Spleen (tissue), 11 donors: Measurements from ENCODE around the gene ANXA5. TPM values are rescaled to one million over a fixed set of nuclear protein-coding genes. Genes with fewer than 3 reads are reported as not detected.
"Not testable (repeated sequence)": the region's sequence is repeated elsewhere in the genome, so short reads cannot be mapped to it uniquely, and the experiment has no call there.

Experiments used
- DNase-seq: peaks from one replicate; pipeline ENCODE4 v3.0.0-alpha.2; 2020
- H3K27ac ChIP-seq, 8 donors: fragments of 200-600 bp; sonication (generic) in 7 of 8; 1 replicate in 4 of 8; 2 replicates in 4 of 8; pipeline versions ENCODE4 v1.5.0 to v1.8.0; 2016 to 2021; ENCODE audit warnings: inconsistent platforms in 4 of 8, mild to moderate bottlenecking in 4 of 8, moderate library complexity in 1 of 8
- H3K27me3 ChIP-seq, 7 donors: fragments of 200-600 bp; sonication (generic) in 6 of 7; replicated peaks in 1 of 7; 1 replicate in 4 of 7; 2 replicates in 3 of 7; pipeline versions ENCODE4 v1.5.0 to v1.8.0; 2016 to 2021; ENCODE audit warnings: inconsistent platforms in 3 of 7, mild to moderate bottlenecking in 1 of 7
- H3K36me3 ChIP-seq, 6 donors: fragments of 200-600 bp; sonication (generic) in 5 of 6; 1 replicate in 4 of 6; 2 replicates in 2 of 6; pipeline versions ENCODE4 v1.5.0 to v1.8.0; 2016 to 2021; ENCODE audit warnings: inconsistent platforms in 2 of 6
- H3K4me1 ChIP-seq, 6 donors: fragments of 200-600 bp; sonication (generic) in 5 of 6; 1 replicate in 3 of 6; 2 replicates in 3 of 6; pipeline versions ENCODE4 v1.5.0 to v1.8.0; 2016 to 2021; ENCODE audit warnings: inconsistent platforms in 3 of 6
- H3K4me3 ChIP-seq, 8 donors: fragments of 200-600 bp; sonication (generic) in 7 of 8; 1 replicate in 4 of 8; 2 replicates in 4 of 8; pipeline versions ENCODE4 v1.5.0 to v1.8.0; 2016 to 2021; ENCODE audit warnings: inconsistent platforms in 4 of 8, mild to moderate bottlenecking in 4 of 8, moderate library complexity in 2 of 8
- H3K9me3 ChIP-seq, 8 donors: fragments of 200-600 bp; sonication (generic) in 7 of 8; 1 replicate in 4 of 8; 2 replicates in 4 of 8; pipeline versions ENCODE4 v1.5.0 to v1.8.0; 2016 to 2021; ENCODE audit warnings: inconsistent platforms in 4 of 8
- CTCF ChIP-seq, 11 experiments: fragments of 200-600 bp in 7 of 11; fragments of 450-650 bp in 4 of 11; sonication (generic) in 4 of 11; IDR thresholded peaks in 8 of 11; conservative IDR thresholded peaks in 3 of 11; 1 replicate in 7 of 11; 2 replicates in 4 of 11; pipeline versions ENCODE4 v1.4.0 to v1.8.0; 2016 to 2021; ENCODE audit warnings: antibody characterized with exemption in 11 of 11, inconsistent platforms in 4 of 11, mild to moderate bottlenecking in 1 of 11
- POLR2A ChIP-seq, 3 donors: fragments of 450-650 bp; IDR thresholded peaks; one replicate each; pipeline ENCODE4 v1.5.1; 2017; ENCODE audit warnings: antibody characterized with exemption in 3 of 3, mild to moderate bottlenecking in 1 of 3
- POLR2AphosphoS5 ChIP-seq, 3 donors: sonication (generic); formaldehyde crosslinking; IDR thresholded peaks; one replicate each; pipeline ENCODE4 v1.5.1; 2017; ENCODE audit warnings: antibody characterized with exemption in 3 of 3
- WGBS, 5 donors: extraction: QIAGEN DNeasy Blood & Tissue Kit in 3 of 5; methylation state at CpG; one replicate each; pipeline versions ENCODE4 v1.1.5 to v1.1.7; 2013 to 2018; 5-methylcytosine and 5-hydroxymethylcytosine counted together
- intact Hi-C: fragments of 100-400 bp; cut with DNase I; formaldehyde crosslinking; loops from one replicate; pipeline ENCODE4 v1.15.0; 2023; ENCODE audit warnings: low total_unique reads
- polyA plus RNA-seq, 3 donors: library from polyadenylated mRNA; stranded (reverse); fragments of 200-250 nt; gene quantifications; one replicate each; pipeline ENCODE4 v1.2.1, GENCODE V29; 2013
- total RNA-seq, 7 donors: library from RNA; depleted of rRNA in 3 of 7; stranded (reverse); fragments of >200 nt in 3 of 7; fragmentation: NEBNext Ultra II Directional in 4 of 7; extraction: Animal tissue kit (Norgen Biotek cat#: 25700) in 4 of 7; gene quantifications; one replicate each; pipeline versions ENCODE4 v1.1.0 to v1.2.1, GENCODE V29; 2016 to 2021
- donor health status: healthy with polysubstance abuse.
- donor health status: DM: no; HTN: no; CAD: no; lungs with moderate emphysema.
- donor health status: DM: no; HTN: no; CAD: no.
- donor health status: Bipolar disorder and iron deficiency.
- donor health status: healthy.
- donor health status: DM: no; HTN: no; CAD: no.
- donor health status: DM: yes; HTN: yes; CAD: no.

The ANXA5 gene
- total and polyA plus RNA-seq, 10 donors = 118 to 269 (median 218) TPM

GRCh38 chr4:121665371-121665770 lies 31.4 kb downstream of the ANXA5 start:
- H3K9me3 ChIP-seq = no peaks in the 10 kb centered on the region
- no peaks in the 10 kb centered on the region for H3K4me1 ChIP-seq
- intact Hi-C loops = no loop called here
- WGBS, 5 donors = 45 to 85% (median 56%) methylated on average over 2 to 3 of the region's 3 CpGs
- no peaks in the 10 kb centered on the region for H3K27me3 ChIP-seq
- peaks cover 0 to 84% (median 37%) of the 10 kb centered on the region in 6 donors for H3K36me3 ChIP-seq
- TF ChIP-seq CTCF (IDR thresholded peaks at IDR 0.05 in 8 of 11, conservative IDR thresholded peaks at IDR 0.05 in 3 of 11) = no peak
- no peak overlapping the region for H3K27ac ChIP-seq
- H3K4me3 ChIP-seq = no peak overlapping the region
- DNase-seq = no peak

GRCh38 chr4:121662225-121662624 lies 34.6 kb downstream of the ANXA5 start:
- no peak for TF ChIP-seq POLR2AphosphoS5 (IDR thresholded peaks at IDR 0.05)
- TF ChIP-seq CTCF (IDR thresholded peaks at IDR 0.05 in 8 of 11, conservative IDR thresholded peaks at IDR 0.05 in 3 of 11) = no peak
- no peak for TF ChIP-seq POLR2A (IDR thresholded peaks at IDR 0.05)
- H3K36me3 ChIP-seq = peaks cover 0 to 52% (median 9%) of the 10 kb centered on the region in 6 donors
- H3K27ac ChIP-seq = no peak overlapping the region
- DNase-seq = no peak
- WGBS, 5 donors = 66 to 98% (median 86%) methylated on average over 5 of the region's 5 CpGs
- H3K9me3 ChIP-seq = no peaks in the 10 kb centered on the region
- intact Hi-C loops = no loop called here
- no peaks in the 10 kb centered on the region for H3K4me1 ChIP-seq
- no peak overlapping the region for H3K4me3 ChIP-seq
- no peaks in the 10 kb centered on the region for H3K27me3 ChIP-seq

GRCh38 chr4:121660175-121660933 lies 36.4 kb downstream of the ANXA5 start:
- H3K27ac ChIP-seq, H3K4me1 ChIP-seq, H3K4me3 ChIP-seq, H3K9me3 ChIP-seq, intact Hi-C loops, DNase-seq, H3K27me3 ChIP-seq: not testable (repeated sequence)
- WGBS, 5 donors = 77 to 88% (median 85%) methylated on average over 10 of the region's 10 CpGs
- H3K36me3 ChIP-seq = peaks cover 0 to 35% (median 0%) of the 10 kb centered on the region in 6 donors

GRCh38 chr4:121658125-121658524 lies 38.7 kb downstream of the ANXA5 start:
- no peaks in the 10 kb centered on the region for H3K4me1 ChIP-seq
- TF ChIP-seq CTCF (IDR thresholded peaks at IDR 0.05 in 8 of 11, conservative IDR thresholded peaks at IDR 0.05 in 3 of 11) (no peak), POLR2A (IDR thresholded peaks at IDR 0.05) (no peak), POLR2AphosphoS5 (IDR thresholded peaks at IDR 0.05) (no peak)
- H3K27ac ChIP-seq = no peak overlapping the region
- DNase-seq = no peak
- 92 to 97% (median 96%) methylated on average over 1 of the region's 1 CpG for WGBS, 5 donors
- intact Hi-C loops = no loop called here
- peaks cover 0 to 14% (median 0%) of the 10 kb centered on the region in 6 donors for H3K36me3 ChIP-seq
- H3K4me3 ChIP-seq = no peak overlapping the region
- H3K9me3 ChIP-seq = no peaks in the 10 kb centered on the region
- H3K27me3 ChIP-seq = no peaks in the 10 kb centered on the region
